Activated CD4-positive, CD25-positive, alpha-beta regulatory T cell (primary cell): Measurements from ENCODE around the gene HOXA9.

Experiments used
- DNase-seq, 4 experiments: peaks; one replicate each; lab custom pipeline; 2025; lab: John Stamatoyannopoulos, UW

The HOXA9 gene

DNA sequence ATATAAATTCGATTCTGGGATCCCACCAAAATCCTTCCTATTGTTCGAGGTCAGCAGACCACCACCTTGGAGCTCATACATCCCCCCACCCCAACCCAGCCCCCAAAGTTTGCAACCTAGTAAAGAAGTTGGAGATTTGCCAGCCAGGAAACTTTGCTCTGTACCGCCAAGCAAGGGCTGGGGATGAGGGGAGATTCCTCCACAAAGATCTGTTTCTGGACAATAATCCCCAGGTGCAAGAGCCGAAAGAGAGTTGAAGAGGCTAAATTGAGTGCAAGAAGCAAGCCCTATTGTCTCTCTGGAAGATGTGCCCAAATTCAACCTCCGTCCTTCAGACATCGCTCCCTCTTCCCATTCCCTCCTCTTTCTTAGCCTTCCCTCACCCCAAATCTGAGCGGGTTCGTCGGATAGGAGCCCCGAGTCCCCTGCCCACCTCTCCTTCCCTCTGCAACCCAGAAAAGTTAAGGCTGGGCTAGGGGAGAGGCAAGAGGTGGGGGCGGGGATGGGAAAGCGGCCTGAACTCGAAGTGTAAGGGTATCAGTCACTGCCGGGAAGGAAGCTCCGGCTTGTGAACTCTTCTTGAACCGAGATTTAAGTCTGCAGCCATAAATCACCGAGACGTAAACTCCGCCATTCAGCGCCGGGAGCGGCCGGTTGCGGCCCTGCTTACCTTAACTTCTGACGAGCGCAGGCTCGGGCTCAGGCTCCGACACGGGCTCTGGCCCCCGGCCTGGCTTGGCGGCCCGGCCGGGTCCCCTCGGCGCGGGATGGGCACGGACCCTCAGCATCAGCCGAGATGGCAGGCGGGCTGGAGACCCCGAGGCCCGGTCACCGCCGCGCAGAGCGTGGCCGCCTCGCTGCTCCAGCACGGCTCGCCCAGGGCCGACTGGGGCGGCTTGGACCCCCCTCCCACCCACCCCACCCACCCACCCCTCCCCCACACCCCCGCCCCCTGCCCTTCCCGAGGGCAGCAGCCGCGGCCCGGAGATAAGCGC is 52.1 kb downstream of the HOXA9 start:
- no peak for DNase-seq
